ENCODE results near the gene ENDOG. TPM values are rescaled to one million over a fixed set of nuclear protein-coding genes. Genes with fewer than 3 reads are reported as not detected.

ENDOG gene
- total and polyA plus RNA-seq, 12 donors = 40.9 to 98.8 (median 52.2) TPM

DNA sequence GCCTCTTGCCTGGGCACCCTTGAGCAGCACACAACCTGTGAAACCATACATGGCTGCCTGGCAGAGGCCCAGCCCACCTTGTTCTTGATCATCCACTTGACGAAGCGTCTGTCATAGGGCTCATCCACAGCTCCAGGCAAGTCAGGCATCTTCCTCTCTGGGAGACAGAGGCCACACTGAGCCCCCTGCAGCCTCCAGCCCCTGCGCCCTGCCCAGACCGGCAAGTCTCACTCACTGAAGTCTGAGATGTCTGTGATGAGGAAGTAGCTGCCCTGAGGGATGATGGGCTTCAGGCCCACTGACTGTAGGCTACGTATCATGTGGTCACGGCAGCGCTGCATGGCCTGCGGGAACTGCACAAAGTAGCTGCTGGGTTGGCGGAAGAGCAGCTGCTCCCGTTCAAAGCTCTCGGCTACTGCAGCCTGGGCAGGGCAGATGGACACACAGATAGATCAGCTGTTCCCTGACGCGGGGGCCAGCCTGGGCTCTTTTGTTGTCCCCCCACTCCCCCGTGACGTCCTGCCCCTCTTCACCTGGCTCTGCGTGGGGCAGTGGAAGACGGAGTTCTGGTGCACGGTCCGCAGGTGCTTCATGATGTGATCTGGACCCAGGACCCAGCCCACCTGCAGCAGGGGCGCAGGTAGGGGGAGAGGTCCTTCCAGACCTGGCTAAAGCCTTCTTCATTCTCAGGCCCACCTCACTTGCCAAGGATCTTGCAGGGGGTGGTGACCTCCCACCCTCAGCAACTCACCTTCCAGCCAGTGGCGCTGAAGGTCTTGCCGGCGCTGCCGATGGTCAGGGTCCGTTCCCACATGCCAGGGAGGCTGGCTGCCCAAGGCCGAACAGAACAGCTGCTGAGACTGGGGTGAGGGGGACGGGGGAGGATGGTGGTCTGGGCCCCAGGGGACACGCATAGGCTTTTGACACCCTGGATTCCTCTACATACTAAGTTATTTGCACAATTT is 17.2 kb downstream of the ENDOG start:
- WGBS, 2 donors = 94% methylated on average over 28 of the region's 28 CpGs
- Histone ChIP-seq H3K27ac (no peak overlapping the region), H3K4me3 (no peak overlapping the region), H3K4me1 (no peaks in the 10 kb centered on the region), H3K9me3 (no peaks in the 10 kb centered on the region), H3K27me3 (no peaks in the 10 kb centered on the region), H3K36me3 (peaks cover 0 to 33% (median 0%) of the 10 kb centered on the region in 9 donors)
- DNase-seq (no peak), ATAC-seq (peak in 2 of 8 donors; percentile 14 to 24)
- intact Hi-C loops (cut with DNase I) = no loop called here
- TF ChIP-seq, protein P1, sequence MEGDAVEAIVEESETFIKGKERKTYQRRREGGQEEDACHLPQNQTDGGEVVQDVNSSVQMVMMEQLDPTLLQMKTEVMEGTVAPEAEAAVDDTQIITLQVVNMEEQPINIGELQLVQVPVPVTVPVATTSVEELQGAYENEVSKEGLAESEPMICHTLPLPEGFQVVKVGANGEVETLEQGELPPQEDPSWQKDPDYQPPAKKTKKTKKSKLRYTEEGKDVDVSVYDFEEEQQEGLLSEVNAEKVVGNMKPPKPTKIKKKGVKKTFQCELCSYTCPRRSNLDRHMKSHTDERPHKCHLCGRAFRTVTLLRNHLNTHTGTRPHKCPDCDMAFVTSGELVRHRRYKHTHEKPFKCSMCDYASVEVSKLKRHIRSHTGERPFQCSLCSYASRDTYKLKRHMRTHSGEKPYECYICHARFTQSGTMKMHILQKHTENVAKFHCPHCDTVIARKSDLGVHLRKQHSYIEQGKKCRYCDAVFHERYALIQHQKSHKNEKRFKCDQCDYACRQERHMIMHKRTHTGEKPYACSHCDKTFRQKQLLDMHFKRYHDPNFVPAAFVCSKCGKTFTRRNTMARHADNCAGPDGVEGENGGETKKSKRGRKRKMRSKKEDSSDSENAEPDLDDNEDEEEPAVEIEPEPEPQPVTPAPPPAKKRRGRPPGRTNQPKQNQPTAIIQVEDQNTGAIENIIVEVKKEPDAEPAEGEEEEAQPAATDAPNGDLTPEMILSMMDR (IDR thresholded peaks at IDR 0.05) = no peak

DNA sequence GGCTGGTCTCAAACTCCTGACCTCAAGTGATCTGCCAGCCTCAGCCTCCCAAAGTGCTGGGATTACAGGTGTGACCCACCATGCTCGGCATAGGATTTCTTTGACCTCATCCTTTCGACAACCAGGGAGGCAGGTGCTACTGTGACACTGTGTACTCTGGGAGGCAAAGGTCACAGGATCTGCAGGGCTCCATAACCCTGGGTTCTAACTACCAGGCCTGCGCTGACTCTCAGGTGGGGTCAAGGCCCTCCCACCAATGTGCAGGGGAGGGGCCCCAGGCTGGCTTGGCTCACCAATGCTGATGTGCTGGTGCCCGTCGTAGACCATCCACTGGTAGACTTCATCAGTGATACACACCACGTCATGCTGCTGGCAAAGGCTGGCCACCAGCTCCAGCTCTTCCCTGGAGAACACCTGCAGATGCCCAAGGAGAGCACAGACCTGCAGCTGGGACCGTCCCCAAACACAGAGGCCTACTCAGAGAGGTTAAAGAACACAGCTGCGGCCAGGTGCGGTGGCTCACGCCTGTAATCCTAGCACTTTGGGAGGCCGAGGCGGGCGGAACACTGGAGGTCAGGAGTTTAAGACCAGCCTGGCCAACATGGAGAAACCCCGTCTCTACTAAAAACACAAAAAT is 18.3 kb downstream of the ENDOG start:
- Histone ChIP-seq H3K4me3 (no peak overlapping the region), H3K4me1 (no peaks in the 10 kb centered on the region), H3K36me3 (peaks cover 0 to 39% (median 0%) of the 10 kb centered on the region in 9 donors), H3K9me3 (no peaks in the 10 kb centered on the region), H3K27me3 (no peaks in the 10 kb centered on the region), H3K27ac (no peak overlapping the region)
- 91 to 93% methylated on average over 14 of the region's 14 CpGs for WGBS, 2 donors
- TF ChIP-seq, protein P1 (IDR thresholded peaks at IDR 0.05) = no peak
- ATAC-seq (no peak), DNase-seq (no peak)
- intact Hi-C loops (cut with DNase I) = no loop called here

DNA sequence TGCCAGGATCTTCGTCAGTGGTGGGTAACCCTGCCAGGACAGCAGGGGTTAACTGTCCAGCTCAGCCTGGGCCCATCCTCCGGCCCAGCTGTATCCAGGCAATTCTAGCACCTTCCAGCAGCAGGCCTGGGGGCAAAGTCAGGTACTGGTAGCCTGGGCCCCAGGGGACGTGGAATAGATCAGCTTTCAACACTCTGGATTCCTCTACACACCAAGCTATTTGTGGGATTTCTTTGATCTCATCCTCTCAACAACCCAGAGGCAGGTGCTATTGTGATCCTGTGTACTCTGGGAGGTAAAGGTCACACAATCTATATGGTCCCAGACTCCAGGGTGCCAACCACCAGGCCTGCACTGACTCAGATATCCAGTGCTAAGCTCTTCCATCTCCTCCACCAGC is 20.0 kb downstream of the ENDOG start:
- ATAC-seq (no peak), DNase-seq (no peak)
- 67 to 72% methylated on average over 3 of the region's 3 CpGs for WGBS, 2 donors
- Histone ChIP-seq H3K4me3 (no peak overlapping the region), H3K36me3 (peaks cover 0 to 48% (median 0%) of the 10 kb centered on the region in 9 donors), H3K27me3 (no peaks in the 10 kb centered on the region), H3K27ac (no peak overlapping the region), H3K9me3 (no peaks in the 10 kb centered on the region), H3K4me1 (no peaks in the 10 kb centered on the region)
- TF ChIP-seq, protein P1 (IDR thresholded peaks at IDR 0.05) = no peak
- intact Hi-C loops (cut with DNase I) = no loop called here

DNA sequence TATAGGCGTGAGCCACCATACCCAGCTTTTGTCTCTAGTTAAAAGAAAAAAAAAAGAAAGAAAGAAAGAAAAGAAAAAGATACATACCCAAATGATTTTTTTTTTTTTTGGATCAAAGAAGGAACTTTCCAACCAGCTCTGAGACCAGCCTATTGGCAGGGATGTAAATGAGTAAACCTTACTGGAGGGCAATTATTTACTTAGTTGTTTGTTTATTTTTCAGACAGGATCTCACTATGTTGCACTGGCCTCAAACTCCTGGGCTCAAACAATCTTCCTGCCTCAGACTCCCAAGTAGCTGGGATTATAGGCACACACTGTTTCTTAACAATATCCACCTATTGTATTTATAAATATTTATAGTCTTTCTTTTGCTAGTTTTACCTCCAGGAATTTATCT is 22.2 kb downstream of the ENDOG start:
- Histone ChIP-seq H3K4me3 (no peak overlapping the region), H3K36me3 (peaks cover 0 to 33% (median 0%) of the 10 kb centered on the region in 9 donors), H3K4me1 (no peaks in the 10 kb centered on the region), H3K9me3 (no peaks in the 10 kb centered on the region), H3K27me3 (no peaks in the 10 kb centered on the region), H3K27ac (no peak overlapping the region)
- intact Hi-C loops (cut with DNase I) = loop anchor here in 1 of 10 donors (10.0 kb wide), 1 partner anchor 174 kb away; no protein-coding TSS in a partner anchor
- DNase-seq (no peak), ATAC-seq (no peak)
- WGBS, 2 donors = 97 to 100% methylated on average over 1 of the region's 1 CpG
- TF ChIP-seq, protein P1 (IDR thresholded peaks at IDR 0.05) = no peak

Data from heart right ventricle (tissue), 16 donors.